AG08396 (cell line): ENCODE measurements around the gene EYS.
"Not testable (repeated sequence)": the region's sequence is repeated elsewhere in the genome, so short reads cannot be mapped to it uniquely, and the experiment has no call there.

Source experiments
- DNase-seq: peaks from one replicate; pipeline ENCODE4 v3.0.0; 2012; ENCODE audit warnings: low spot score, mixed read lengths

The EYS gene

DNA sequence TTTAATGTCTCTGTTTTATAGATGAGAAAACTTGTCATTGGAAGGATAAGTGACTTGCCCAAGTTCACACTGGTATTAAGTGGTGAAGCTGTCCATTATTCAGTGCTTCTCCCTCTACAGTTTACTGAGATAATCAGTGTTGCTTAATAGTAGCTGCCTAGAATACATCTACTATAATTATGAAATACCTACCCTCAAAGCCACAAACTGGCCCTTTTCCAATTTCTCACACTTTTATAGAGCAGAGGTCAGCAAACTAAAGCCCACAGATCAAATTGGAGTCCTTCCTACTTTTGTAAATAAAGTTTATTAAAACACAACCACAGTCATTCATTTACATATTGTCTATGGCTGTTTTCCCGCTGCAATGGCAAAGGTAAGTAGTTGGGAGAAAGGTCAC is 73.5 kb downstream of the EYS start:
- no peak for DNase-seq

DNA sequence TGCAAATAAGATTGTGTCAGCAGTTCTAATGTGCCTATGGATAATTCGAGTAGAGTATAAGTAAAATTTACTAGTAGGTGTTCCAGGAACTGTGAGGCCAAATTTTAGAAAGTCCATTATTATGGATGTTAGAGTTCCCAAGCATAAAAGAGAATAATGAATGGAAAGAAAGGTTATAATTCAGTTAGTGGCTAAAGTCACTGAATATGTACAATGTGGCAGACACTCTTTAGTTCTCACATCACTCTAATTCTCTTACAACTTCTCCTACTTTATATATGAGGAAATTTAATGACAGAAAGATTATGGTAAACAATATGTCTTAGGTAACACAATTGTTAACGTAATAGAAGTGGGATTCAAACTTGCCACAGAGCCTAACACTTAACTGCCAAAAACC is 75.3 kb downstream of the EYS start:
- no peak for DNase-seq

DNA sequence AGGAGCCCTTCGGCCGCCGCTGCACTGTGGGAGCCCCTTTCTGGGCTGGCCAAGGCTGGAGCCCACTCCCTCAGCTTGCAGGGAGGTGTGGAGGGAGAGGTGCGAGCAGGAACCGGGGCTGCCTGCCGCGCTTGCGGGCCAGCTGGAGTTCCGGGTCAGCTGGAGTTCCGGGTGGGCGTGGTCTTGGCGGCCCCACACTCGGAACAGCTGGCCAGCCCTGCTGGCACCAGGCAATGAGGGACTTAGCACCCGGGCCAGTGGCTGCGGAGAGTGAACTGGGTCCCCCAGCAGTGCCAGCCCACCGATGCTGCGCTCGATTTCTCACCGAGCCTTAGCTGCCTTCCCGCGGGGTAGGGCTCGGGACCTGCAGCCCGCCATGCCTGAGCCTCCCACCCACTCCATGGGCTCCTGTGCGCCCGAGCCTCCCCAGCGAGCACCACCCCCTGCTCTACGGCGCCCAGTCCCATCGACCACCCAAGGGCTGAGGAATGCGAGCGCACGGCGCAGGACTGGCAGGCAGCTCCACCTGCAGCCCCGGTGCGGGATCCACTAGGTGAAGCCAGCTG is 79.5 kb downstream of the EYS start:
- not testable (repeated sequence) for DNase-seq

DNA sequence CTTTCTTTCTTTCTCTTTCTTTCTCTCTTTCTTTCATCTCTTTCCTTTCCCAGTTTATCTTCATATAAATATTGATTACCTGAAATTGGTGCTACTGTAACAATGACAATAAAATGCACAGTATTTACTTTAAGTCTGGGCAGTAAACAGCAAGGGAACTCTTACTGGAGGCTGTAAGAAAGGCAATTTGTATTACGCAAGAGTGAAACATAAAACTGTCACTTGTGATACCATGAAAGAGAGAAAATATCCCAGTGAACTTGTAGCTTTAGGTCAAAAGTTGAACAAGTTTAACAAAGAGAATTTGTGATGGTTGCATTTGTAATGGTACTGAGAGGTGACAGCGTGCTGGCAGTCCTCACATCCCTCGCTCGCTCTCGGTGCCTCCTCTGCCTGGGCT is 80.0 kb downstream of the EYS start:
- DNase-seq, result no peak

DNA sequence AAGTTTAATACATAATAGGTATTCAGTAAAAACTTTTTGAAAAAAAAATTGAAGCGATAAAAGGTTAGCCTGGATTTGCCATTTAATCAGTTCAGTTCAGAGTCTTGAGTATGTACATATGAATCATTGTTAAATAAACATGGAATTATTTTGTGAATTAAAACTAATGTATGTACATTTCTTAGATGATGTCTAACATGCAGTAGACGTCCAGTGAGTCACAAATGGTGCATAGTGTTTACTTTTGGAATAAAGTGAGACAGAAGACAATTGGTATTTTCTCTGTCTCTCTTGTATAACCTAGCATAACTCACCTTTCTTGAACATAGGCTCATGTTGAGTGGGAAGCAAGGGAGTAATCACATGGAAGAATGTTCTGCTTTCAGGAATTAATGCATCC is 83.5 kb downstream of the EYS start:
- no peak for DNase-seq

DNA sequence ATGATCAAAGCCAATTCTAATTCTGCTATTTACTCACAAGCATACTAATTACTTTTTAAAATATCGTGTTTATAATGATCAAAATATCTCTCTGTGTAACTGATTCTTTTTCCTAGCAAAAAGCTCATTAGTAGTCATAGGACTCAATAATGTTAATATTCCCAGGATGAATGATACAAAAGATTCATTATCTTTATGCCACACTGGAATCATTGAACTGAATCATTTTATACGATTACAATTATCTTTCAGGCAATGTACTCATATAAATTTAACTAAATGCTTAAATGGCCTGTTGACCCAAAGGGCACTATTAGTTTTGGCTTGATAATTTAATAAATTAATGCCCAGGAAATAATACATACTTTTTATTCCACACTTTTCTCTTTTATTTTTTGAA is 96.3 kb downstream of the EYS start:
- no peak for DNase-seq

DNA sequence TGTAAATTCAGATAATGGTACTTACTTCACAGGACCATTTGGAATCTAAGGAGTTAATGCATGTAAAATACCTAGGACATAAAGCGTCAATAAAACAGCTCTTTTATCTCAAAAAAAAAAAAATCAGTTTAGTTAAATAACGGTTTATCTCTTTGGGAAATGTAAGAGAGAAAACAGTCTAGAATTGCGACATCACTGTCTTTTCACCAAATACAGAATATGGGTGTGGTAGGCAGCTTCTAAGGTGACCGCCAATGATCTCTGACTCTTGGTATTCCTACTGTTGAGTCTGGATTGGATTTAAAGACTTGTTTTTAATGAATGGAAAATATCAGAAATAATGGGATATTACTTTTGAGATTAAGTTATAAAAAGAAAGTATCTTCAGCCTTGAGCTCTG is 111.5 kb downstream of the EYS start:
- no peak for DNase-seq

DNA sequence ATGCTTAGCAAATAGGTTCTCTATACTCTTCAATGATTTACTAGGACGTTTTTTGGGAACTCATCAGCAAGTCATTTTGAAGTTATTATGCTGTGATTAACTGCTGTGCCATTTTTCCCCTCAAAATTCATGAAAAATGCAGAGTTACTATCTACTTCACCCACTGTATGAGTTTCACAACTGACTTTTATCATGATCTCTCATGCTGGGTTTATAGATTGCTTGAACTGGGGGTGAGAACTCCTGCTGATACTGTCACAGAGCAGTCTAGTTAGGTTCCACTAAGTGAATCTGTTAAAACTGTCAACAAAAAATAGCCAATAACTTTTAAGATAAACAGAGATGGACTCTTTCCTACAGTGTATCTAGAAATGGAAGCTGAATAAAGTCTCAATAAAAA is 136.7 kb downstream of the EYS start:
- DNase-seq, result no peak

DNA sequence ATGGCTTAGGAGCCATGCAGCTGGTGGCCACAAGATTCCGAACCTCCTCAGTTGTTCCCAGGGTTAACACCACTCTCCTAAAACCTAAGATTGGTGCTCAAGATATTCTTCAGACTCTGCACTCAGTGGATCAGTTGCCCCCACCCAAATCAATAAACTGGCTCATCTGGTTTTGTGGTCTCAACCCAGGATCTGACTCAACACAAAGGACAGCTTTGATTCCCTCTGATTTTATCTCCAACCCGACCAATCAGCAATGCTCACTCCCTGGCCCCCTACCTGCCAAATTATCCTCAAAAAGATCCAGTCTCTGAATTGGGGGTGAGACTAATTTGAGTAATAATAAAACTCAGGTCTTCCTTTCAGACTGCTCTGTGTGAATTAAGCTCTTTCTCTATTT is 137.5 kb downstream of the EYS start:
- DNase-seq, result no peak

DNA sequence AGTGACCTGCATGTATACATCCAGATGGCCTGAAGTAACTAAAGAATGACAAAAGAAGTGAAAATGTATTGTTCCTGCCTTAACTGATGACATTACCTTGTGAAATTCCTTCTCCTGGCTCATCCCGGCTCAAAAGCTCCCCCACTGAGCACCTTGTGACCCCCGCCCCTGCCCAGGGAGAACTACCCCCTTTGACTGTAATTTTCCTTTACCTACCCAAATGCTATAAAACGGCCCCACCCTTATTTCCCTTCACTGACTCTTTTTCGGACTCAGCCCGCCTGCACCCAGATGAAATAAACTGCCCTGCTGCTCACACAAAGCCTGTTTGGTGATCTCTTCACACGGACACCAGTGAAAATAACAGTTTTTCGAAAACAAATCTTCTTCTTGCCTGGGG is 138.0 kb downstream of the EYS start:
- DNase-seq, result not testable (repeated sequence)

DNA sequence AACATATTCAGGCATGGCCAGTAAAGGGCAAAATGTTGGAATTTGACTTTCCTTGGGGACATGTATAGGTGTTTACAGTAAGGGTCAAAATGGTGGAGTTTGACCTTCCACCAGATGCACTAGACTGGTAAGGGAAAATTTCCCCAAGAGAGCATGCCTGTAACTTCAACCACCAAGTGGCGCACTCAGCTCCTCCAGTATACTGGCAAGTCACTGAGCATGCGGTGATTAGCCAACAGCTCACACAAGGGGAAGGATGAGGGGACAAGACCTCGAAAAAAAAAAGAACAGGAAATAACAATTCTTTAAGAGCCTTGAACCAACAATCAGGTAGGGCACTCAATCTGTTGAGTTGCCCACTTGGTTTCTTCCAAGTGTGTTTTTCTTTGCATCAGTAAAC is 140.9 kb downstream of the EYS start:
- no peak for DNase-seq

DNA sequence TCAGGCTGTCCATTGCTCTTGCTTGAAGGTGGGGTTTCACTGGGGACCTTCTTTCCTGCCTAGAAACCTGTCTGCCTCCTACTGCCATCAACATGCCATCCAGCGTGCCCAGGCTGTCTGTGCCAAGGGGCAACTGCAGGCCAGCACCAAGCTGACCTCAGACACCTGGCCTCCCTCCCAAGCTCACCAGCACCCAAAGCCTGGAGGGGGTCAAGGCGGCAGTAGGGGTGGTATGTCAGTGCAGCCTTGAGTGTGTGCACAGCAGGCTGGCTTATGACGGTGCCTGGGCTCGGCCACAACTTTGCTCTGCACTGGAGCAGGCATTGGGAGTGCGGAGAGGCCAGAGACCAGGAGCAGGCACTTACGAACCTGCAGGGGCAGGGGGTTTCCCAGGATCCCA is 149.0 kb downstream of the EYS start:
- no peak for DNase-seq

DNA sequence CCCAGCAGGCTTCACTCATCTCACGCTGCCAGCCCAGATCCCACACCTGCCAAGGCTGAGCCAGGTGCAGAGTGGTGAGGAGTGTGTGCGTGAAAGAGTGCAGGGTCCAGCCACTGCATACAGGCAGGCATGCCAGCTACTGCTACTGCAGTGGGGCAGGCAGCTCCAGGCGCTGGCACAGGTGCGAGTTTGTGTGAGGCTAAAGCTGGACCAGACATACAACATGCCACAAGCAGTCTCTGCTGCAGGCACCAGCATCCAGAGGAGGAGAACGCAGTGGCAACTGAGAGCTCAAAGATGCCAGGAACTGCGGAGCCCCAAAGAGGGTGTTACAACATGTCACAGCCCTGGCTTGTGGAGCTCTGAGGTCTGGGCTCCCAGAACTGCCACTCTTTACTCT is 149.8 kb downstream of the EYS start:
- DNase-seq, result no peak

DNA sequence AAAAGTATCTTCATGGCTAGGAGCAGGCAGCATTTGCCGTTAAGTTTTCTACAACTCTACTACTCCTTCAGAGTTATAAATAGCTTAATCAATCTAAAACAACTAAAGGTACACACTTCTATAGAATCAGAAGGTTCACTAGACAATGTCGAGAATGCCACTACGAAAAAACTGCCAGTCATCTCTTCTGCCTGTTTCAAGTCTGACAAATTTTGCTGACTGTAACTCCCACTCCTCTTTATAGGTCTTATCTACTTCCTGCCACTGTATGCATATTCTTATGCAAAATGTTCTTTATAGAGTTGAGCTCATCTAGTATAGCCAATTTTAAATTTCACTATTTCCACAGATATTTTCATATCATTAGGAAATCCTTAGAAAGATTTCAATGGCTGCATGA is 160.1 kb downstream of the EYS start:
- no peak for DNase-seq

DNA sequence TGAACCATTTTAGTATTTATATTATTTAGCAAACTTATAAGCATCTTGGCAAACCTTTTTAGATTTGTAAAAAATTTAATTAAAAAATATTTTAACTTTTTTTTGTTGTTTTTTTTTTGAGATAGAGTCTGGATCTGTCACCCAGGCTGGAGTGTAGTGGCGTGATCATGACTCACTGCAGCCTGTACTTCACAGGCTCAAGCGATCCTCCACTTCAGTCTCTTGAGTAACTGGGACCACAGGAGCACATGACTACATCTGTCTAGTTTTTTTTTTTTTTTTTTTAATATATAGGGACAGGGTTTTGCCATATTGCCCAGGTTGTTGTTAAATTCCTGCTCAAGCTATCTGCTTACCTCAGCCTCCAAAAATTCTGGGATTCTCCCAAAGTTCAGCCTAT is 161.1 kb downstream of the EYS start:
- no peak for DNase-seq

DNA sequence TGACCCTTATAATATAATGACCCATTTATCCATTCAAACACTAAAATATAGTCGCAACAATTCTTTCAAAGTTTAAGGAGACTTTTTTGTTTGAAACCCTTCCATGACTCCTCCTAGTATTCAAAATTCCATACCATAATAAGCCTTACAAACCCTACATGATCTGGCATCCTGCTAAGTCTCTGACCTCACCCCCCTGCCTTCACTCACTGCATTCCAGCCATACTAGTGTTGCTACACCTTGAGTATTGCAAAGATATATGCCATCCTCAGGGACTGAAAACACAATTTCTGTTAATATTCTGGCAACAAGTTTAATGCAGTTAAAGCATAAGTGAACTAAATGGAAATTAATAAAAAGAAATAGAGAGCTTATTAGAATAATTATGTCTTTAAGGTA is 168.4 kb downstream of the EYS start:
- no peak for DNase-seq

DNA sequence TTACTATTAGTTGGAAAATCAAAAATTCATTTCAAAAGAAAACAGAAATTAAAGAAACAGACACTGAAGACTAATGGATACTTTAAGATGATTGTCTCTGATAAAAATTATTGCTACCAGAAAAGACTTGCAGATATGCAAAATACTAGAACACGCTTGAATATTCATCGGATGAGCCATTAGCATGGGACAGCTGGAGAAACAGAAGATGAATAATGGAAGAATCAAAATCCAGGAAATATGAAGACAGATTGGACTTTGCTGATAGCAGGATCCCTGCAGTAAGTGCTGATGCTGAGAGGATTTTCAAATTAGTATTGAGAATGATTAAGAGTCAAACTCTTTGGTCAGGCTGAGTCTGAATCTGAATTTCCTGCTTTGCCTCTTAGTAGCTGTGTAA is 169.4 kb downstream of the EYS start:
- no peak for DNase-seq

DNA sequence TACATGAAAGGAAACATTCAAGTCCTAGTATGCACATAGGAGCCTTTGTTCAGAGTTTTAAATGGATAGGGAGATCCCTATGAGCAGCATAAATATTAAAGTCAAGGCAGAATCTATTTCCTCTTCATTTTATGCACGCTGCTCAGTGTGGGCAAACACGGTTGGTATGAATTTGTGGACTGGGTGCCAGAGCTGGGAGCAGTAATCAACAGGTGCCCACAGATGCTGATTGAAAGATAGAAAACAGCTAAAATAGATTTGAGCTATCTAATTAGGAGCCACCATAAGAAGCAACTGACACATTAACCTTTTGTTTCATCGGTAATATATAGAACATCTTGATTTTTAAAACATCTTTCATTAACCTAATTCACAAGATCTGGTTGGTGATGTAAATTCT is 175.5 kb downstream of the EYS start:
- DNase-seq, result no peak

DNA sequence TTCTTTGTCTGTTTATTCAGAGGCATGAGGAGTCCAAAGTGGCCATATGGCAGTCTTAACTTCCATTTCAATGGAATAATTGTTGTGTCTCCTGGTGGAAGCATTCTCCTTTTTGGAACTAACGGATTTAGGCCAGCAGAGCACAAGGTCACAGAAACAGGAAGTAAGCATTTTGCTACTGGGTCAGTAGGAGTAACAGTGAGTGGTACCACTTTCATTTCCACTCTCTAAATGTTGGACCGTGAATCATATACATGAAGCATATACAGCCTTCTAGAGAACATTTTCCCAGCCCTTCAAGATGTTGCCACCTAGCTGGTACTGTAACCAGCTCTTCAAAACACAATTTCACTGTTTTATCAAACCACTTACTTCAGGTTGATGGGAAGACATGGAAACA is 182.8 kb downstream of the EYS start:
- DNase-seq, result no peak

DNA sequence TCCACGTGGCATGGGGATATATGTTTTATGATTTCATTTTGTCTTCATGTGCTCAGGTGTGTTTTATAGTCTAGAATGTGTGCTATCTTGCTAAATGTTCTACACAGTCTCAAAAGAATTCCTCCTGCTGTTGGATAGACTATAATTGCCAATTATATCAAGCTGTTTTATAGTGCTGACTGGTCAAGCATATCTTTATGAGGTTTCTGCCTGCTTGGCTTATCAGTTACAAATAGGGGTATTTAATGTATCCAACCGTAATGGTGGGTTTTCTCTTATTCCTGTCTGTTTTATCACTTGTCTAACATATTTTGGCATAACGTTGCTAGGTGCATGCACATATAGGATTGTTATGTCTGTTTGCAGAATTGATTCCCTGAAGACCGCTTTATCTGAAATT is 201.3 kb downstream of the EYS start:
- no peak for DNase-seq

DNA sequence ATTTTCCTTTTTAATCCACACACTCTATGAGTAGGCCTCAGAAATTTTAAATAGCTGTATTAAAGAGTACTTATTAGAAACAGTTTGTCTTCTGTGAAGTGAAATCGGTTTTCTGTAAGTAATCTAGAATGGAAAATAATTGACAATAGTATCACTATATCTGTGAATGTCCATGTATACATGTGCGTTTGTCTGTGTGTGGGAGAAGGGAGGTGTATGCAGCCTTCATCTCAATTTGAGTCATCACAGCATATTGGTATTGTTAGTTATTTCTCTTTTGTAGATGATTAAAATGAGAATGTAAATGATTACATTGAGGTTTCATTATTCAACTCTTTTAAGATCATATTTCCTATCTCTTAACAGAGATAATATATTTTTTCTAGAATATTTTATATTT is 206.0 kb downstream of the EYS start:
- no peak for DNase-seq

DNA sequence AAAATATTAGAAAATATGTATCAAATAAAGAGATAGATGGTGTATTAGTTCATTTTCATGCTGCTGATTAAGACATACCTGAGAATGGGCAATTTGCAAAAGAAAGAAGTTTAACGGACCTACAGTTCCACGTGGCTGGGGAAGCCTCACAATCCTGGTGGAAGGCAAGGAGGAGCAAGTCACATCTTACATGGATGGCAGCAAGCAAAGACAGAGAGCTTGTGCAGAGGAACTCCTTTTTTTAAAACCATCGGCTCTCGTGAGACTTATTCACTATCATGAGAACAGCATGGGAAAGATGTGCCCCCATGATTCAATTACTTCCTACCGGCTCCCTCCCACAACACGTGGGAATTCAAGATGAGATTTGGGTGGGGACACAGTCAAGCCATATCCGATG is 223.4 kb downstream of the EYS start:
- DNase-seq, result not testable (repeated sequence)

DNA sequence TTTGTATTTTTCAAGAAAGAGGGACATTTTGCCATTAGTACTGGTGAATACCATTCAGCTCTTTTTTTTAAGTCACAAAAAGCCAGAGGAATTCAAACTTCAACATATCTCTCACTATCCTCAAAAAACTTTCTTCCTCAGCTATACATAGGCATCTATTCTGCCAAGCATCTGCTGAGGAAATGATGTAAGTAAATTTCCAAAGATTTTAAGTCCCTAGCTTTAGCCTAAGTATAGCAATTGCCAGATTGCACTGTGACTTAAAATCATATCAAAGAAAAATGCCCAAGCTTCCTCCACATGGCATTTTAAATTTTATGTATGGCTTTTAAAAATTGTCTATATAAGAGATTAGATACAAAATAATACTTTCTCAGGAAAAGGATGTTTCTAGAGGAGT is 237.4 kb downstream of the EYS start:
- no peak for DNase-seq

DNA sequence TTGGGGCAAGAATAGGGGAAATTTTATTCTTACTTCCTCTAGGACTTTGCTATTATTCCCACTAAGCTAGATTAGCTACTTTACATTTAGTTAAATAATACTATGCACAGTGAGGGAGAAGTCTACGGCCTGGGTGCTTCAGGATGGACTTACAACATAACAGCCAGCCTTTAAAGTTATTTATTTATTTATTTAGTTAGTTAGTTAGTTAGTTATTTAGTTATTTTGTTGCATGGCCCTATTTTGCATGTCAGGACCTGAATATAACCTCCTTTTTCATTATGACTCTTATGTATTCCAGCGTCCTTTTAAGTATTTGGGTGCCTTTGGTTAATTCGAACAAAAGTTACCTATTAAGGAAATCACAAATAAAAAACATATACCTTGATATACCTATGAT is 238.7 kb downstream of the EYS start:
- DNase-seq, result no peak

DNA sequence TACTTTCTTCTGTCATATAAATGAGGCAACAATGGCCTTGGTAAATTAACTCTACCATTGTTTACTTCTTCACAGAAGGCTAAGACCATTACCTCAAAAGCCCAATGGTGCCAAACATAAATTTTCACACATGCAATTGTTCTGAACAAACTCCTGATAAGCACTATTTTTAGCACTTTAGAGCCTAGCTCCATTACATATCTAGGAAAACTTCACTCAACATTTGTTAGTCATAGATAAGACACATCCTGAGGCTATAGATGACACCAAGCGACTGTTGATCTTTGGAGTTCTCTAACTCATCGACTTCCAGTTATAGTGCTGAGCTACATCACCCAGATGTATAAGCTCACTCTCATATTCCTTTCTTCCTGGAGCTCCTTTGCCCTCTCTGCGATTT is 245.9 kb downstream of the EYS start:
- DNase-seq, result no peak
